SK-N-SH (cell line): ENCODE data around the gene FAM110A. TPM values are rescaled to one million over a fixed set of nuclear protein-coding genes. Genes with fewer than 3 reads are reported as not detected.

Source experiments
- CTCF ChIA-PET: fragments of 300-600, 350-600 bp; formaldehyde crosslinking; extraction: SDS; loops from one replicate; lab custom pipeline; 2021; lab: Yijun Ruan, JAX
- POLR2A ChIA-PET: fragments of 350-600 bp; sonication (Branson Sonifier 250); formaldehyde crosslinking; extraction: SDS; loops from one replicate; lab custom pipeline; 2020; ENCODE audit warnings: antibody characterized with exemption, inconsistent platforms; lab: Yijun Ruan, JAX
- DNase-seq: peaks from one replicate; pipeline ENCODE4 v3.0.0; 2012
- H2AFZ ChIP-seq: fragments of 200-600 bp; sonication (generic); 2 replicates; pipeline ENCODE4 v1.8.1; 2016; ENCODE audit warnings: antibody characterized with exemption, mild to moderate bottlenecking, low read depth
- H3F3A ChIP-seq: fragments of 200-600 bp; sonication (generic); replicated peaks from 2 replicates; pipeline ENCODE3; 2016; ENCODE audit warnings: antibody characterized with exemption, mild to moderate bottlenecking; ENCODE audit not compliant: insufficient read depth
- H3K27ac ChIP-seq, 2 experiments: fragments of 200-500 bp in 1 of 2; fragments of 200-600 bp in 1 of 2; sonication (Bioruptor generic) in 1 of 2; sonication (generic), shearing (Covaris generic) in 1 of 2; 2 replicates each; pipeline versions ENCODE4 v1.5.1 to v1.6.1; 2014 to 2016; ENCODE audit warnings: low read depth in 2 of 2, inconsistent platforms in 1 of 2, low read length in 1 of 2, mild to moderate bottlenecking in 1 of 2, mixed read lengths in 1 of 2
- H3K27me3 ChIP-seq: fragments of 200-600 bp; sonication (generic), shearing (Covaris generic); 2 replicates; pipeline ENCODE4 v1.6.1; 2016; ENCODE audit warnings: mixed run types; ENCODE audit not compliant: insufficient read depth
- H3K36me3 ChIP-seq, 2 experiments: fragments of 200-500 bp in 1 of 2; fragments of 200-600 bp in 1 of 2; sonication (Bioruptor generic) in 1 of 2; sonication (generic) in 1 of 2; replicated peaks in 1 of 2; 2 replicates each; pipeline versions ENCODE3 to v1.5.1; 2014 to 2016; ENCODE audit warnings: low read length in 1 of 2, mild to moderate bottlenecking in 1 of 2; ENCODE audit not compliant: insufficient read depth in 2 of 2, control insufficient read depth in 1 of 2
- H3K4me1 ChIP-seq, 2 experiments: fragments of 200-500 bp in 1 of 2; fragments of 200-600 bp in 1 of 2; sonication (Bioruptor generic) in 1 of 2; sonication (generic), shearing (Covaris generic) in 1 of 2; 2 replicates each; pipeline versions ENCODE4 v1.5.1 to v1.6.1; 2014 to 2016; ENCODE audit warnings: low read depth in 1 of 2, low read length in 1 of 2, mixed run types in 1 of 2; ENCODE audit not compliant: insufficient read depth in 2 of 2, control insufficient read depth in 1 of 2
- H3K4me2 ChIP-seq: fragments of 200-600 bp; sonication (generic), shearing (Covaris generic); 2 replicates; pipeline ENCODE4 v1.6.1; 2017; ENCODE audit warnings: mixed run types
- H3K4me3 ChIP-seq, 2 experiments: fragments of 200-500 bp in 1 of 2; fragments of 200-600 bp in 1 of 2; sonication (Bioruptor generic) in 1 of 2; sonication (generic), shearing (Covaris generic) in 1 of 2; 2 replicates each; pipeline versions ENCODE4 v1.5.1 to v1.8.1; 2014 to 2016; ENCODE audit warnings: low read depth in 2 of 2, inconsistent platforms in 1 of 2, low read length in 1 of 2, mild to moderate bottlenecking in 1 of 2, mixed read lengths in 1 of 2, moderate library complexity in 1 of 2
- H3K79me2 ChIP-seq: fragments of 200-600 bp; sonication (generic); 2 replicates; pipeline ENCODE4 v1.8.1; 2017; ENCODE audit warnings: mild to moderate bottlenecking; ENCODE audit not compliant: insufficient read depth
- H3K9ac ChIP-seq: fragments of 200-600 bp; sonication (generic); 2 replicates; pipeline ENCODE4 v1.6.1; 2017; ENCODE audit warnings: mixed run types
- H3K9me2 ChIP-seq: fragments of 200-600 bp; sonication (generic); 2 replicates; pipeline ENCODE4 v1.6.1; 2017; ENCODE audit warnings: mixed run types
- H3K9me3 ChIP-seq: fragments of 200-600 bp; sonication (generic); 2 replicates; pipeline ENCODE4 v1.6.1; 2017; ENCODE audit warnings: mixed run types, mild to moderate bottlenecking, moderate library complexity
- H4K20me1 ChIP-seq: fragments of 200-600 bp; sonication (generic); 2 replicates; pipeline ENCODE4 v1.6.1; 2017; ENCODE audit warnings: mild to moderate bottlenecking, mixed run types; ENCODE audit not compliant: insufficient read depth
- FOXM1 ChIP-seq: IDR thresholded peaks from 2 replicates; pipeline ENCODE4 v1.4.0; 2012; ENCODE audit warnings: low read depth, mild to moderate bottlenecking
- GABPA ChIP-seq: IDR thresholded peaks from 2 replicates; pipeline ENCODE4 v1.4.0; 2012; ENCODE audit warnings: low read depth, mild to moderate bottlenecking
- GATA2 ChIP-seq: sonication (generic); formaldehyde crosslinking; IDR thresholded peaks from 2 replicates; pipeline ENCODE4 v1.5.0; 2020; ENCODE audit warnings: mild to moderate bottlenecking, missing genetic modification reagents
- JUND ChIP-seq: IDR thresholded peaks from 2 replicates; pipeline ENCODE4 v1.4.0; 2012
- NFIC ChIP-seq: IDR thresholded peaks from 2 replicates; pipeline ENCODE4 v1.4.0; 2012; ENCODE audit warnings: borderline replicate concordance
- POLR2AphosphoS5 ChIP-seq: IDR thresholded peaks from 2 replicates; pipeline ENCODE4 v1.6.1; 2012; ENCODE audit warnings: low read depth, low read length
- RAD21 ChIP-seq: IDR thresholded peaks from 2 replicates; pipeline ENCODE4 v1.6.1; 2012; ENCODE audit warnings: mild to moderate bottlenecking, low read length
- RCOR1 ChIP-seq: fragments of 150-350 bp; IDR thresholded peaks from 2 replicates; pipeline ENCODE4 v1.6.1; 2017; ENCODE audit warnings: antibody characterized with exemption, low read length
- SMC3 ChIP-seq: IDR thresholded peaks from 2 replicates; pipeline ENCODE4 v1.6.1; 2012; ENCODE audit warnings: low read depth, low read length, improper control_type of control experiment
- TAF1 ChIP-seq: IDR thresholded peaks from 2 replicates; pipeline ENCODE4 v1.6.1; 2012; ENCODE audit warnings: low read depth, mild to moderate bottlenecking, low read length, moderate library complexity, borderline replicate concordance
- YY1 ChIP-seq: IDR thresholded peaks from 2 replicates; pipeline ENCODE4 v1.4.0; 2012; ENCODE audit warnings: low read depth, mild to moderate bottlenecking
- WGBS: methylation state at CpG from one replicate; pipeline ENCODE4 v1.1.6; 2017; ENCODE audit warnings: low lambda C conversion rate; 5-methylcytosine and 5-hydroxymethylcytosine counted together
- polyA plus RNA-seq, 3 experiments: library from polyadenylated mRNA; depleted of rRNA; stranded (reverse); fragments of >200 nt; gene quantifications; 2 replicates each; pipeline ENCODE4 v1.2.3, GENCODE V29; 2012
- TF ChIP-seq, protein P1 (sequence below): IDR thresholded peaks from 2 replicates; pipeline ENCODE4 v1.4.0; 2012; ENCODE audit warnings: low read depth, borderline replicate concordance
- TF ChIP-seq, protein P2 (sequence below): IDR thresholded peaks from 2 replicates; pipeline ENCODE4 v1.4.0; 2012; ENCODE audit warnings: low read depth
- TF ChIP-seq, protein P3 (sequence below): fragments of 150-350 bp; IDR thresholded peaks from 2 replicates; pipeline ENCODE4 v1.6.1; 2017; ENCODE audit warnings: antibody characterized with exemption, low read length, low read depth, borderline replicate concordance
- TF ChIP-seq, protein P4 (sequence below): IDR thresholded peaks from 2 replicates; pipeline ENCODE4 v1.4.0; 2012; ENCODE audit warnings: low read depth, borderline replicate concordance
- TF ChIP-seq, protein P5 (sequence below): IDR thresholded peaks from 2 replicates; pipeline ENCODE4; 2012

Gene FAM110A
- polyA plus RNA-seq, 1 of the 3 experiments (the other 2 are of a cell fraction): 3.8 TPM

DNA sequence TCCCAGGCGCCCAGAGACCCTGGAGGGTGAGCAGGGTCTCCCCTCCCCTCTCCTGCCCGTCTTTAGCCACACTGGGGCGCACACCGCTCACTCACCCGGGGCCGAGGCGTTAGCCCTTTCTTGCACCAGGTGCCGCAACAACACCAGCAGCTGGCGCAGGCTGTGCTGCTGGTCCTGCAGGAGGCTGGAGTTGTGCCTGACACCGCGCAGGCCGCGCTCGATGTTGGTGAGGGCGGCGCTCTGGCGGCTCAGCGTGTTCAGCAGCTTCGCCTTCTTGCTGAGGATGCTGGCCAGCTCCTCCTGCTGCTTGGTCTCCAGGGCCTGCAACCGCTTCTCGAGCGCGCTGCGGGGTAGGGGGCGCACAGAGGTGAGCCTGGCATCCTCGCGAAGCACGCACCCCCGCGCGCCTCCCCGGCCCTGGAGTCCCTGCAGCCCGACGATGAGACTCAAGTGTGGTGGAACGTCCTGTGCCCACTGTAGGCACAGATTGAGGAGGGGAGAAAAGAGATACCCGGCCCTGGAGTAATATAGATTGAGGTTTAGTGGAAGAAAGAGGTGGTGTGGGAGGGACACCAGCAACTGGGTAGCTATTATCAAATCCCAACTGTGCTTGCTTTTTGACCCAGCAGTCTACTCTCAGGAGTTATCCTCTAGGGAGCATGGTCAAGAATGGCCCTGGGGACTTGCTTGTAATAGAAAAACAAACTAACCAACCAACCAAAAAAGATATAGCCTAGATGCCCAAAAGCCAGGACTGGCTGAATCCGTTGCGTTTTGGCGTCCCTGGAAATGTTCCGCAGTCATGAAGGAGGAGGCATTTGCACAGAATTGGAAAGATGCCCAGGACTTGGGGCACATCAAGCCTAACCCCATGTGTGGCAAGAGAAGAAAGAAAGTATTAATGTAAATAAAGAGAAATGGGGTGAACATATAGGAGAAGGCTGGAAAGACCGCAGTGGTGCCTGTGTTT is 51.8 kb downstream of the FAM110A start (continued):
- TF ChIP-seq, protein P1, sequence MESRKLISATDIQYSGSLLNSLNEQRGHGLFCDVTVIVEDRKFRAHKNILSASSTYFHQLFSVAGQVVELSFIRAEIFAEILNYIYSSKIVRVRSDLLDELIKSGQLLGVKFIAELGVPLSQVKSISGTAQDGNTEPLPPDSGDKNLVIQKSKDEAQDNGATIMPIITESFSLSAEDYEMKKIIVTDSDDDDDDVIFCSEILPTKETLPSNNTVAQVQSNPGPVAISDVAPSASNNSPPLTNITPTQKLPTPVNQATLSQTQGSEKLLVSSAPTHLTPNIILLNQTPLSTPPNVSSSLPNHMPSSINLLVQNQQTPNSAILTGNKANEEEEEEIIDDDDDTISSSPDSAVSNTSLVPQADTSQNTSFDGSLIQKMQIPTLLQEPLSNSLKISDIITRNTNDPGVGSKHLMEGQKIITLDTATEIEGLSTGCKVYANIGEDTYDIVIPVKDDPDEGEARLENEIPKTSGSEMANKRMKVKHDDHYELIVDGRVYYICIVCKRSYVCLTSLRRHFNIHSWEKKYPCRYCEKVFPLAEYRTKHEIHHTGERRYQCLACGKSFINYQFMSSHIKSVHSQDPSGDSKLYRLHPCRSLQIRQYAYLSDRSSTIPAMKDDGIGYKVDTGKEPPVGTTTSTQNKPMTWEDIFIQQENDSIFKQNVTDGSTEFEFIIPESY: no peak
- TF ChIP-seq, protein P2, sequence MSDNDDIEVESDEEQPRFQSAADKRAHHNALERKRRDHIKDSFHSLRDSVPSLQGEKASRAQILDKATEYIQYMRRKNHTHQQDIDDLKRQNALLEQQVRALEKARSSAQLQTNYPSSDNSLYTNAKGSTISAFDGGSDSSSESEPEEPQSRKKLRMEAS: no peak
- TF ChIP-seq NFIC: no peak
- no peak for TF ChIP-seq GATA2 (CRISPR knock-in tag)
- no peak for TF ChIP-seq RCOR1

DNA sequence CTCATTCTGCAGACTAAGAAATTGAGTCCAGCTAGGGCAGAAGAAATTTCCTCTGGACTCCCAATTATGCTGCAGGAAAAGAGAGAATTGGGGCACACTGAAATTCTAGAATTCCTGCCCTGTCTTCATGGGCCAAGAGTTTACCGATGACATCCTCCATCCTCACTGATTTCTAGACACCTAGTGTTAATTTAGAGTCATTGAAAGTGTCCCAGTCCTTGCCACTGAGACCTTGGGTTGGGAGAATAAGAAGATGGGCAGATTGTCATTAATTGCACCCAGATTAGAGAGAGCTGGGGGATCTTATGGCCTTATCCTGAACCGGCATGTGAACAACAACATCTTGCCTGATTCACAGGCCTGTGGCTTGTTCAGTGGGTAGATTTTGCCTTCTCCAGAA is 53.6 kb downstream of the FAM110A start:
- Histone ChIP-seq H2AFZ (no peak overlapping the region), H3K9ac (no peak overlapping the region), H3K36me3 (no peaks in the 10 kb centered on the region), H4K20me1 (no peaks in the 10 kb centered on the region), H3K4me2 (no peak overlapping the region), H3K79me2 (no peaks in the 10 kb centered on the region), H3K27ac (no peak overlapping the region), H3K4me3 (no peak overlapping the region), H3F3A (no peaks in the 10 kb centered on the region), H3K9me3 (no peaks in the 10 kb centered on the region), H3K4me1 (peaks cover 0 to 15% of the 10 kb centered on the region in 2 experiments; a peak in 1 of 4 replicates), H3K9me2 (no peaks in the 10 kb centered on the region), H3K27me3 (no peaks in the 10 kb centered on the region; the same call in 1 of the 2 replicates)
- ChIA-PET CTCF (interaction anchor here (1.0 to 1.8 kb wide), 3 partner anchors 11 to 72 kb away, joined by 3 to 4 read pairs (median 3); no protein-coding TSS in a partner anchor), POLR2A (no interaction called here)
- no peak for DNase-seq
- TF ChIP-seq RAD21: no peak
- no peak for TF ChIP-seq NFIC
- no peak for TF ChIP-seq TAF1
- no peak for TF ChIP-seq YY1
- 69% methylated on average over 2 of the region's 2 CpGs for WGBS

DNA sequence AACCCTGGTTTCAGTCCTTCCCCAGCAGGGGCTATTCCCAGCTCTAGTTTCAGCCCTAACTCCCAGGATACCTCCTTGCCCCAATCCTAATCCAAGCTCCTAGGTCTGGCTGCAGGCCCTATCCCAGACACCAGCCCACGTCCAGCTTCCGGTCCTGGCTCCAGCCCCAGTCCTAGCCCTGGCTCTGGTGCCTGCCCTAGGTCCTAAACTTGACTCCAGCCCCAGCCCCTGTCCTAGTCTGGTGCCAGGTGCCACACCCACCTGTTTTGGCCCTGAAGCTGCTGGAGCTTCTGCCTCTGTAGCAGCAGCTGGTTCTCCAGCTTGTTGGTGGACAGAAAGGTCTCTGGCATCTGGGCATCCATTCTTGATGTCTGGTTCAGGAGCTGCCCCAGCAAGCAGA is 54.5 kb downstream of the FAM110A start:
- 58% methylated on average over 2 of the region's 2 CpGs for WGBS

More for the DNA sequence above, 54.5 kb downstream of the FAM110A start:
- Histone ChIP-seq H2AFZ (no peak overlapping the region), H3K4me3 (no peak overlapping the region), H3K9me2 (no peaks in the 10 kb centered on the region), H3K9me3 (no peaks in the 10 kb centered on the region), H3K79me2 (no peaks in the 10 kb centered on the region), H3K36me3 (no peaks in the 10 kb centered on the region), H3K4me1 (peaks cover 0 to 15% of the 10 kb centered on the region in 2 experiments; a peak in 1 of 4 replicates), H3K9ac (no peak overlapping the region), H3K4me2 (no peak overlapping the region), H3K27me3 (no peaks in the 10 kb centered on the region; the same call in 1 of the 2 replicates), H4K20me1 (no peaks in the 10 kb centered on the region), H3K27ac (no peak overlapping the region), H3F3A (no peaks in the 10 kb centered on the region)
- CTCF ChIA-PET: interaction anchor here (0.8 to 1.8 kb wide), 3 partner anchors 12 to 72 kb away, joined by 3 to 4 read pairs (median 3); no protein-coding TSS in a partner anchor
- POLR2A ChIA-PET: no interaction called here
- TF ChIP-seq, protein P3, sequence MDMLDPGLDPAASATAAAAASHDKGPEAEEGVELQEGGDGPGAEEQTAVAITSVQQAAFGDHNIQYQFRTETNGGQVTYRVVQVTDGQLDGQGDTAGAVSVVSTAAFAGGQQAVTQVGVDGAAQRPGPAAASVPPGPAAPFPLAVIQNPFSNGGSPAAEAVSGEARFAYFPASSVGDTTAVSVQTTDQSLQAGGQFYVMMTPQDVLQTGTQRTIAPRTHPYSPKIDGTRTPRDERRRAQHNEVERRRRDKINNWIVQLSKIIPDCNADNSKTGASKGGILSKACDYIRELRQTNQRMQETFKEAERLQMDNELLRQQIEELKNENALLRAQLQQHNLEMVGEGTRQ: no peak
- TF ChIP-seq TAF1 (no peak), FOXM1 (no peak), JUND (no peak), GABPA (no peak), SMC3 (no peak), POLR2AphosphoS5 (no peak)
- TF ChIP-seq, protein P4, sequence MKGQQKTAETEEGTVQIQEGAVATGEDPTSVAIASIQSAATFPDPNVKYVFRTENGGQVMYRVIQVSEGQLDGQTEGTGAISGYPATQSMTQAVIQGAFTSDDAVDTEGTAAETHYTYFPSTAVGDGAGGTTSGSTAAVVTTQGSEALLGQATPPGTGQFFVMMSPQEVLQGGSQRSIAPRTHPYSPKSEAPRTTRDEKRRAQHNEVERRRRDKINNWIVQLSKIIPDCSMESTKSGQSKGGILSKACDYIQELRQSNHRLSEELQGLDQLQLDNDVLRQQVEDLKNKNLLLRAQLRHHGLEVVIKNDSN: no peak
- TF ChIP-seq, protein P5, sequence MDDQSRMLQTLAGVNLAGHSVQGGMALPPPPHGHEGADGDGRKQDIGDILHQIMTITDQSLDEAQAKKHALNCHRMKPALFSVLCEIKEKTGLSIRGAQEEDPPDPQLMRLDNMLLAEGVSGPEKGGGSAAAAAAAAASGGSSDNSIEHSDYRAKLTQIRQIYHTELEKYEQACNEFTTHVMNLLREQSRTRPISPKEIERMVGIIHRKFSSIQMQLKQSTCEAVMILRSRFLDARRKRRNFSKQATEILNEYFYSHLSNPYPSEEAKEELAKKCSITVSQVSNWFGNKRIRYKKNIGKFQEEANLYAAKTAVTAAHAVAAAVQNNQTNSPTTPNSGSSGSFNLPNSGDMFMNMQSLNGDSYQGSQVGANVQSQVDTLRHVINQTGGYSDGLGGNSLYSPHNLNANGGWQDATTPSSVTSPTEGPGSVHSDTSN: no peak
- DNase-seq: no peak
